HG03378 (cell line): ENCODE data around the gene DCC.

ENCODE experiments used
- ATAC-seq: cut with Tn5 transposase; IDR thresholded peaks from one replicate; pipeline ENCODE4 v1.9.1; 2021; ENCODE audit warnings: mild to moderate bottlenecking, moderate library complexity; ENCODE audit not compliant: unreplicated experiment

Gene DCC

GRCh38 chr18:52970686-52971085 lies 630.7 kb downstream of the DCC start:
- no peak for ATAC-seq

- no peak for ATAC-seq
Measured at GRCh38 chr18:52971097-52971496, 631.1 kb downstream of the DCC start.

- no peak for ATAC-seq
Measured at GRCh38 chr18:52979892-52980291, 639.9 kb downstream of the DCC start.

- ATAC-seq = no peak
Measured at GRCh38 chr18:52991246-52991645, 651.2 kb downstream of the DCC start.

GRCh38 chr18:52992041-52992440 lies 652.0 kb downstream of the DCC start:
- ATAC-seq = no peak

GRCh38 chr18:52995875-52996274 lies 655.9 kb downstream of the DCC start:
- no peak for ATAC-seq

- ATAC-seq = no peak
Measured at GRCh38 chr18:52999633-53000032, 659.6 kb downstream of the DCC start.

GRCh38 chr18:53004798-53005197 lies 664.8 kb downstream of the DCC start:
- no peak for ATAC-seq

- ATAC-seq = no peak
Measured at GRCh38 chr18:53018791-53019190, 678.8 kb downstream of the DCC start.

GRCh38 chr18:53025247-53025646 lies 685.2 kb downstream of the DCC start:
- no peak for ATAC-seq

- no peak for ATAC-seq
Measured at GRCh38 chr18:53028565-53028964, 688.6 kb downstream of the DCC start.

- ATAC-seq = no peak
Measured at GRCh38 chr18:53033128-53033527, 693.1 kb downstream of the DCC start.

GRCh38 chr18:53038608-53039007 lies 698.6 kb downstream of the DCC start:
- ATAC-seq = no peak

- no peak for ATAC-seq
Measured at GRCh38 chr18:53040286-53040685, 700.3 kb downstream of the DCC start.

- no peak for ATAC-seq
Measured at GRCh38 chr18:53056064-53056463, 716.1 kb downstream of the DCC start.

- ATAC-seq = no peak
Measured at GRCh38 chr18:53070788-53071187, 730.8 kb downstream of the DCC start.

GRCh38 chr18:53080687-53081086 lies 740.7 kb downstream of the DCC start:
- no peak for ATAC-seq

GRCh38 chr18:53093636-53094035 lies 753.6 kb downstream of the DCC start:
- ATAC-seq = no peak

GRCh38 chr18:53101536-53102105 lies 761.6 kb downstream of the DCC start:
- no peak for ATAC-seq

- ATAC-seq = no peak
Measured at GRCh38 chr18:53114441-53114840, 774.4 kb downstream of the DCC start.

- ATAC-seq = no peak
Measured at GRCh38 chr18:53115876-53116585, 776.0 kb downstream of the DCC start.

GRCh38 chr18:53117851-53118250 lies 777.9 kb downstream of the DCC start:
- ATAC-seq = no peak

- ATAC-seq = no peak
Measured at GRCh38 chr18:53126210-53126609, 786.2 kb downstream of the DCC start.
